Progenitor cell of endocrine pancreas (in vitro differentiated cells): ENCODE data around the gene GJA1. TPM values are rescaled to one million over a fixed set of nuclear protein-coding genes. Genes with fewer than 3 reads are reported as not detected.
A peak's percentile ranks its signal among the peaks of the same experiment; 100 is the strongest.

Source experiments
- DNase-seq: peaks from one replicate; pipeline ENCODE4 v3.0.0; 2021; ENCODE audit warnings: low spot score; ENCODE audit not compliant: unreplicated experiment
- H3K27ac Mint-ChIP-seq: 2 replicates; pipeline ENCODE4 v1.8.0; 2021; ENCODE audit warnings: mild to moderate bottlenecking, moderate library complexity, mixed read lengths
- H3K27me3 Mint-ChIP-seq: 2 replicates; pipeline ENCODE4 v1.8.0; 2021; ENCODE audit warnings: mixed read lengths
- H3K36me3 Mint-ChIP-seq: 2 replicates; pipeline ENCODE4 v1.8.0; 2022; ENCODE audit warnings: mixed read lengths; ENCODE audit not compliant: insufficient read depth
- H3K4me1 Mint-ChIP-seq: 2 replicates; pipeline ENCODE4 v1.8.0; 2021; ENCODE audit warnings: low read depth, mixed read lengths
- H3K4me3 Mint-ChIP-seq: 2 replicates; pipeline ENCODE4 v1.8.0; 2021; ENCODE audit warnings: low read depth, mild to moderate bottlenecking, moderate library complexity, mixed read lengths
- H3K9me3 Mint-ChIP-seq: 2 replicates; pipeline ENCODE4 v1.8.0; 2021; ENCODE audit warnings: low read depth, mixed read lengths
- CTCF ChIP-seq: fragments of 200-600 bp; sonication (generic); IDR thresholded peaks from one replicate; pipeline ENCODE4 v1.5.0; 2021; ENCODE audit warnings: antibody characterized with exemption, mild to moderate bottlenecking; ENCODE audit not compliant: unreplicated experiment
- total RNA-seq: library from RNA; stranded (reverse); gene quantifications from 2 replicates; pipeline ENCODE4 v1.2.1, GENCODE V29; 2021

Gene GJA1
- total RNA-seq, 1 donor from 2014 or later, result 34.1 TPM

GRCh38 chr6:121434037-121434770 lies 1.2 kb upstream of the GJA1 start:
- Mint-ChIP-seq H3K4me1 (peaks cover 26% of the 10 kb centered on the region), H3K4me3 (peak overlapping the region; percentile 23), H3K36me3 (no peaks in the 10 kb centered on the region), H3K27me3 (no peaks in the 10 kb centered on the region), H3K27ac (no peak overlapping the region), H3K9me3 (no peaks in the 10 kb centered on the region)
- DNase-seq, result no peak
- no peak for TF ChIP-seq CTCF

GRCh38 chr6:121436274-121436857 lies 920 bp downstream of the GJA1 start:
- Mint-ChIP-seq H3K4me3 (peak overlapping the region; percentile 90), H3K27me3 (no peaks in the 10 kb centered on the region), H3K27ac (peak overlapping the region; percentile 97), H3K36me3 (no peaks in the 10 kb centered on the region), H3K9me3 (no peaks in the 10 kb centered on the region), H3K4me1 (peaks cover 19% of the 10 kb centered on the region)
- DNase-seq, result no peak
- TF ChIP-seq CTCF, result no peak

DNA sequence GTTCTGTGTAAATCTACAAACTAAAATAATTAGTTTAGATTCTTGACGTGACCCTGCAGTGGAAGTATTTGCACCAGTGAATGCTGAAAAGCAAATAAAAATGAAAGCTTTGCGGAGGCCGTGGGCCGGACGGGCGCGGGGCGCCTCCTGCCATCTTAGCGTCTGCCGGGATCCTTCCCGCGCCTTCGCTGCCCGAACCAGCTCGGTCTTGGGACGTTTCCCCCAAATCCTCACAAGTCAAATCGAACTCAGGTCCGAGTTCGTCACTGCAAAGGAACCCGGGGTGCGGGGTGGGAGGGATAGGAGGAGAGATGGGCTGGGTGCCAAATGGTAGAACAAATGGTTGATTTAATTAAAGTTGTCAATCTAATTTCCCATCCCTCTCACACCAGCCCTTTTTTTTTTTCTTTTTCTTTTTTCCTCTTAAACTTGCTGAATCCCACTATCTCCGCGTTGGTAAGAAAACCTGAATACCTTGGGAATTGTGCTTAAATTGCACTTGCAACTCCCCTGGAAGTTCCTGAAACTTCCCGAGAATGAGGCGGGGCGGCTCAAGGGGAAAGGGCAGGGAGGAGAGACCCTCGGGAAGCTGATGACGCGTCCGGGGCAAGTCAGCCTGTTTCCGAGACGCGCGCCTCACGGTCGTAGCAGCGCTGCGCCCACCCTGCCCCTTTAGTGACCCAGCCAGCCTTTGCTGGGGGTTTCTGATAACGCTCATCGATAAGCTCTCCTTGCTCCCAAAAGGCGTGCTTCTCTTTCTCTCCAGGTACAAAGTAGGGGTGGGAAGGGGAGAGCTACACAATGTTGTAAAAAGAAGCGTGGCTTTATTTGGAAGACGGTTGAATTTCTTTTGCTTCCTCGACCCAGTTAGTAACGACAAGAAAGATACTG lies 1.8 kb downstream of the GJA1 start:
- H3K27ac Mint-ChIP-seq, result peak overlapping the region; percentile 97
- DNase-seq, result peak; percentile 39
- H3K36me3 Mint-ChIP-seq, result no peaks in the 10 kb centered on the region
- no peak for TF ChIP-seq CTCF
- no peaks in the 10 kb centered on the region for H3K9me3 Mint-ChIP-seq
- H3K27me3 Mint-ChIP-seq, result no peaks in the 10 kb centered on the region
- peak overlapping the region; percentile 90 for H3K4me3 Mint-ChIP-seq
- H3K4me1 Mint-ChIP-seq, result peaks cover 21% of the 10 kb centered on the region

DNA sequence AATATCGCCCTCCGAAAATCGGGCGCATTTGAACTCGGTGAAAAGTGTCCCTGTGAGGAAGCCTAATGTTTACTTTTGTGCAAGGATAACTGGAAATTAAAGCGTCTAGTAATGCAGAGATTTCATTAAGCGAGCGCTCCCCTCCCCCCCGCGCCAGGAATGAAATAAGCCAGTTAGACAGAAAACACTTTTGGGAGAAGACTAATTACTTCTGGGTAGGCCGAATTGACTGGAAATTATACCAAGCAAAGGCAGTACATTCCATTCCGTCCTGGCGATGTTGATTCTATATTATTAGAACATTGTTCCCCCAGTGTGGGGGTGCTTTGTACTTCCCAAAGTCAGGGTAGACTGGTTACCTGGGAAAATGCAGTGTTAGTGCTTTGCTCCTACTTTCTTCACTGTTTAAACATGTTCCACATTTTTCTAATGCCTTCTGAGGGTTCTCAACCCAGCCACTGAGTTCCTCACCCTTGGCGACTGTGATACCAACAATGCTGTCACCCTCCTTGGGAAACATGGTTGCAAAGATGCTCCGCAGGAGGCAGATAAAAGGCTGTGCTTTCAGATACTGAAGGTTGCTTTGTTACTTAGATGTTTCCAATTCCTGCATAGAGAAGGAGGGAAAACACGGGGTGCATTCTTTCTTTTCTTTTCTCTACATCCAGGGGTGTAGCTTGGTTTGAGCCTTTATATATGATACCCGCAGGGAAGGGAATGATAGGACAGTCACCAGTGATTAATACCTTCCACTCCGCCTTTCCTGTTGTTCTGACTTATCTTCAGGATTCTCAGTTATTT lies 2.6 kb downstream of the GJA1 start:
- peak overlapping the region; percentile 97 for H3K27ac Mint-ChIP-seq
- no peaks in the 10 kb centered on the region for H3K27me3 Mint-ChIP-seq
- H3K4me1 Mint-ChIP-seq, result peaks cover 21% of the 10 kb centered on the region
- H3K4me3 Mint-ChIP-seq, result peak overlapping the region; percentile 90
- H3K9me3 Mint-ChIP-seq, result no peaks in the 10 kb centered on the region
- no peaks in the 10 kb centered on the region for H3K36me3 Mint-ChIP-seq
- no peak for DNase-seq
- no peak for TF ChIP-seq CTCF
